ENCODE measurements around the gene PPP2R2B. TPM values are rescaled to one million over a fixed set of nuclear protein-coding genes. Genes with fewer than 3 reads are reported as not detected.
A peak's percentile ranks its signal among the peaks of the same experiment; 100 is the strongest.

Gene PPP2R2B
- total RNA-seq, 3 donors from 2014 or later, result 0.99 to 5.9 (median 1.2) TPM

GRCh38 chr5:146716636-146717035 lies 161.9 kb downstream of the PPP2R2B start:
- no peak for TF ChIP-seq CTCF (IDR thresholded peaks at IDR 0.05)
- H3K9me3 ChIP-seq, result no peaks in the 10 kb centered on the region
- intact Hi-C loops (cut with DNase I, micrococcal nuclease), result no loop called here
- ATAC-seq (no peak), DNase-seq (no peak)
- H3K4me3 ChIP-seq, result no peak overlapping the region
- H3K4me1 ChIP-seq (ENCODE audit: low read depth), result no peaks in the 10 kb centered on the region
- no peaks in the 10 kb centered on the region for H3K36me3 ChIP-seq (ENCODE audit: low read depth)

- ATAC-seq, result no peak
- no peak for DNase-seq
- no peaks in the 10 kb centered on the region for H3K9me3 ChIP-seq
- no peak for TF ChIP-seq CTCF (IDR thresholded peaks at IDR 0.05)
- H3K4me1 ChIP-seq (ENCODE audit: low read depth), result no peaks in the 10 kb centered on the region
- no peak overlapping the region for H3K4me3 ChIP-seq
- H3K36me3 ChIP-seq (ENCODE audit: low read depth), result no peaks in the 10 kb centered on the region
- intact Hi-C loops (cut with DNase I, micrococcal nuclease), result no loop called here
Measured at GRCh38 chr5:146710348-146710747, 168.2 kb downstream of the PPP2R2B start.

- no peaks in the 10 kb centered on the region for H3K9me3 ChIP-seq
- DNase-seq (no peak), ATAC-seq (no peak)
- H3K36me3 ChIP-seq (ENCODE audit: low read depth), result no peaks in the 10 kb centered on the region
- H3K4me1 ChIP-seq (ENCODE audit: low read depth), result no peaks in the 10 kb centered on the region
- no peak for TF ChIP-seq CTCF (IDR thresholded peaks at IDR 0.05)
- intact Hi-C loops (cut with DNase I, micrococcal nuclease), result no loop called here
- H3K4me3 ChIP-seq, result no peak overlapping the region
Measured at GRCh38 chr5:146707316-146707715, 171.2 kb downstream of the PPP2R2B start.

DNA sequence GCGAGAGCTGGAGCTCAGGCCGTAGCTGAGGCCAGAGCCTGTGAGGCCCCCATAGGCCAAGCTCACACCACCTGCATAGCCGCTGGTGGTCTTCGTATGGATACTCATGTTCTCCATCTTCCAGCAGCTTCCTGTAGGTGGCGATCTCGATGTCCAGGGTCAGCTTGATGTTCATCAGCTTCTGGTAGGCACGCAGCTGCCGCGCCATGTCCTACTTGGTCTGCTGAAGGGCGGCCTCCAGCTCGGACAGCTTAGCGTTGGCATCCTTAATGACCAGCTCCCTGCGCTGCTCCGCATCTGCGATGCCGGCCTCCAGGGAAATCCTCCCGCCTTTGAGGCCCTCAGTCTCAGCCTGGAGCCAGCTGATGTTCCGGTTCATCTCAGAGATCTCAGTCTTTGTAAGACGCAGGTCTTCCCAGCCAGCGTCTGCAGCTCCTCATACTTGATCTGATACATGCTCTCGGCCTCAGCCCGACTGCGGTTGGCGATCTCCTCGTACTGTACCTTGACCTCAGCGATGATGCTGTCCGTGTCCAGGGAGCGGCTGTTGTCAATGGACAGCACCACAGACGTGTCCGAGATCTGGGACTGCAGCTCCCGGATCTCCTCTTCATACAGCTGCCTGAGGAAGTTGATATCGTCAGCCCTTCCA lies 172.1 kb downstream of the PPP2R2B start:
- no peak for TF ChIP-seq CTCF (IDR thresholded peaks at IDR 0.05)
- no peaks in the 10 kb centered on the region for H3K9me3 ChIP-seq
- H3K4me1 ChIP-seq (ENCODE audit: low read depth), result no peaks in the 10 kb centered on the region
- intact Hi-C loops (cut with DNase I, micrococcal nuclease), result no loop called here
- no peaks in the 10 kb centered on the region for H3K36me3 ChIP-seq (ENCODE audit: low read depth)
- no peak for ATAC-seq
- peak in 1 of 3 donors; percentile 45 for DNase-seq
- no peak overlapping the region for H3K4me3 ChIP-seq

GRCh38 chr5:146704949-146705665 lies 173.4 kb downstream of the PPP2R2B start:
- DNase-seq (no peak), ATAC-seq (no peak)
- no peak for TF ChIP-seq CTCF (IDR thresholded peaks at IDR 0.05)
- no peaks in the 10 kb centered on the region for H3K9me3 ChIP-seq
- H3K4me3 ChIP-seq, result no peak overlapping the region
- intact Hi-C loops (cut with DNase I, micrococcal nuclease), result no loop called here
- no peaks in the 10 kb centered on the region for H3K4me1 ChIP-seq (ENCODE audit: low read depth)
- H3K36me3 ChIP-seq (ENCODE audit: low read depth), result no peaks in the 10 kb centered on the region
